ENCODE data around the gene HEATR3.

HEATR3 gene

DNA sequence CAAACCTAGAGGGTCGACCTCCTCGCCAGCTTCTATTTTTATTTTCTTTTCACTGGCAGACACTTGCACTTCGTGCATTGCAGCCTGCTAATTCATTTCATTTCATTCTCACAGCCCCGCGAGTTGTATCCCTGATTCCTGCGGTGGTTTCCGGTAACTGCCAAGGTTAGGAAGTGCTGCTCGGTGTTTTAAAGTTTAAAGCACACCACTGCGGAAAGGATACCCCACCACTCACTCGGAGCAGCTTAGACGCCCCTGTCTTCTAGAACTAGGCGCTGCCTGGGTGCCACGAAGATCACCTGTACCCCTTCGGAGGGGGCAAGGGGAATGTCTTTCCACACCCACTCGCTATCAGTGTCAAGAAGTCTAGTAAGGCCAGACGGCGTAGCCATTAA is 40.2 kb upstream of the HEATR3 start:
- TF ChIP-seq, protein P1, sequence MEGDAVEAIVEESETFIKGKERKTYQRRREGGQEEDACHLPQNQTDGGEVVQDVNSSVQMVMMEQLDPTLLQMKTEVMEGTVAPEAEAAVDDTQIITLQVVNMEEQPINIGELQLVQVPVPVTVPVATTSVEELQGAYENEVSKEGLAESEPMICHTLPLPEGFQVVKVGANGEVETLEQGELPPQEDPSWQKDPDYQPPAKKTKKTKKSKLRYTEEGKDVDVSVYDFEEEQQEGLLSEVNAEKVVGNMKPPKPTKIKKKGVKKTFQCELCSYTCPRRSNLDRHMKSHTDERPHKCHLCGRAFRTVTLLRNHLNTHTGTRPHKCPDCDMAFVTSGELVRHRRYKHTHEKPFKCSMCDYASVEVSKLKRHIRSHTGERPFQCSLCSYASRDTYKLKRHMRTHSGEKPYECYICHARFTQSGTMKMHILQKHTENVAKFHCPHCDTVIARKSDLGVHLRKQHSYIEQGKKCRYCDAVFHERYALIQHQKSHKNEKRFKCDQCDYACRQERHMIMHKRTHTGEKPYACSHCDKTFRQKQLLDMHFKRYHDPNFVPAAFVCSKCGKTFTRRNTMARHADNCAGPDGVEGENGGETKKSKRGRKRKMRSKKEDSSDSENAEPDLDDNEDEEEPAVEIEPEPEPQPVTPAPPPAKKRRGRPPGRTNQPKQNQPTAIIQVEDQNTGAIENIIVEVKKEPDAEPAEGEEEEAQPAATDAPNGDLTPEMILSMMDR (IDR thresholded peaks at IDR 0.05; ENCODE audit: control insufficient read depth, insufficient read depth, low read depth, low read length, missing control alignments), result no peak
- DNase-seq (ENCODE audit: low read depth), result no peak
- H3K4me3 ChIP-seq (ENCODE audit: control insufficient read depth, low read depth, low read length), result peak overlapping the region; percentile 96

DNA sequence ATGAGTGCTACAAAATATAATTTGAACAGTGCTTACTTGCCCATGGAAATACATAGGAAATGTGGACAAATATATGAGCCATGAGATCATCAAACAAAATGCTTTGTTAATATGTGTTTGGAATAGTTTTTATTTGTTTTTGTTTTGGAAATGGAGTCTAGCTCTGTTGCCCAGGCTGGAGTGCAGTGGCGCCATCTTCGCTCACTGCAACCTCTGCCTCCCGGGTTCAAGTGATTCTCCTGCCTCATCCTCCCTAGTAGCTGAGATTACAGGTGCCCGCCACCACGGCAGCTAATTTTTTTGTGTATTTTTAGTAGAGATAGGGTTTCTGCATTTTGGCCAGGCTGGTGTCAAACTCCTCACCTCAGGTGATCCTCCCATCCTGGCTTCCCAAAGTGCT is 37.9 kb upstream of the HEATR3 start:
- TF ChIP-seq, protein P1 (IDR thresholded peaks at IDR 0.05; ENCODE audit: control insufficient read depth, insufficient read depth, low read depth, low read length, missing control alignments), result no peak
- DNase-seq (ENCODE audit: low read depth), result no peak
- no peak overlapping the region for H3K4me3 ChIP-seq (ENCODE audit: control insufficient read depth, low read depth, low read length)

DNA sequence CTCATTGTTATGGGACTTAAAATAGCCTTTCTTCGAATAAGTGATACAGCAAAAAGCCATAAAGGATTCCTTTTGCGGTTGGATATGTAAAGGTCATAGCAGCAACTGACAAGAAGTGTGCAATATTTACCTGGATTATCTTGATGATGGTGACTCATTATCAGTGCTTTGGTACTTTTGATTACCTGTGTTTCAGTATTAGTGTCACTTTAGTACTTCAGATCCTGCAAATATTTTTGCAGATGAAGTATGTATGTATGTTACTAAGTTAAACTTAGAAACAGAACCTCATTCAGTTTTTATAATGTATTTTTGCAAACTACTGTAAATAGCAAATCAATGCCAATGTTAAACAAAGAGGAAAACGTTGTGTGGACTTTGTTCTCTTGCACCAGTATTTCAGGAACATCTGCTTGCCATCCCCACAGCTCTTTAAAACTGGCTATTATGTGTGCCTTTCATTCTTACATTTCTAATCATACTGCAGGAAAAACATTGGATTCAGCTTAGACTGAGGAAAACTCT is 30.2 kb upstream of the HEATR3 start:
- H3K4me3 ChIP-seq (ENCODE audit: control insufficient read depth, low read depth, low read length), result no peak overlapping the region
- DNase-seq (ENCODE audit: low read depth), result no peak
- TF ChIP-seq, protein P1 (IDR thresholded peaks at IDR 0.05; ENCODE audit: control insufficient read depth, insufficient read depth, low read depth, low read length, missing control alignments), result no peak

DNA sequence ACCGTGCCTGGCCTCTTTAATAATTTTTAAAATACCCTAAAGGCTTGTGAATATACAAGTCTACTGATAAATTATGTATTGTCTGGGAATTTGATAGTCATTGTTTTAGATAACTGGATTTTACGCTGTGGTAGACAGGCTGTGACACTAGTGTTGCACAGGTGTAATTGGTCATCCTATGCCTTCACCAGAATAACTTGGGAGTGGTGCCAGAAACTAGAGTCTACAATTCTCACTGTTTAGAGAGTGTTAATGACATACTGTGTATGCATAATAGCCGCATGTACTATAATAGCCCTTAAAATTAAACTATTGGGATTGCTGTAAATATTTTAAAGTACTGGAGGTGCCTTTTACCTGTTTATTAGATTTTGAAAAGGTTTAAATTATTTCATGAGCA is 29.3 kb upstream of the HEATR3 start:
- H3K4me3 ChIP-seq (ENCODE audit: control insufficient read depth, low read depth, low read length), result no peak overlapping the region
- TF ChIP-seq, protein P1 (IDR thresholded peaks at IDR 0.05; ENCODE audit: control insufficient read depth, insufficient read depth, low read depth, low read length, missing control alignments), result no peak
- no peak for DNase-seq (ENCODE audit: low read depth)

DNA sequence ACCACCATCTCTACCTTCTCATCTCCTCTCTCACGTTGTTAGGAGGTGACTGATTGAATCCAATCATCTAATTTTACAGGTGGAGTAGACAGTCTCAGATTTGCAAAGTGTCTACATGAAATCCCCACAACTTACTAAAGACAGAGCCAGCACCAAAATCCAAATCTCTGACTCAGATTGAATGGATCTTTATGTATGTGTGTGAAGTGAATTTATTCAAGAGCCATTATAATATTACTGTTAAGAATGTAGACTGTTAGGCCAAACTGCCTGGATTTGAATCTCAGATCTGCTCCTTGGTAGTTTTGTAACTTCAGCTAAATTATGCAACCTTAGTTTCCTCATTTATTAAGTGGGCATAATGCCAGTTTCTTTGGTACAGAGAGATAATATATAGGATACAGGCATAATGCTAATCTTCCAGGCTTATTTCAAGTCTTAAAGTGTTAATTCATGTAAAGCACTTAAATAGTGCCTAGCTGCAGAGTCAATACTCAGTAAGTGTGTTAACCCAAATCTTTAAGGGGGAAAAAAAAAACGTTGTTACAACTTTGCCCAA is 28.0 kb upstream of the HEATR3 start:
- H3K4me3 ChIP-seq (ENCODE audit: control insufficient read depth, low read depth, low read length), result no peak overlapping the region
- TF ChIP-seq, protein P1 (IDR thresholded peaks at IDR 0.05; ENCODE audit: control insufficient read depth, insufficient read depth, low read depth, low read length, missing control alignments), result no peak
- no peak for DNase-seq (ENCODE audit: low read depth)

DNA sequence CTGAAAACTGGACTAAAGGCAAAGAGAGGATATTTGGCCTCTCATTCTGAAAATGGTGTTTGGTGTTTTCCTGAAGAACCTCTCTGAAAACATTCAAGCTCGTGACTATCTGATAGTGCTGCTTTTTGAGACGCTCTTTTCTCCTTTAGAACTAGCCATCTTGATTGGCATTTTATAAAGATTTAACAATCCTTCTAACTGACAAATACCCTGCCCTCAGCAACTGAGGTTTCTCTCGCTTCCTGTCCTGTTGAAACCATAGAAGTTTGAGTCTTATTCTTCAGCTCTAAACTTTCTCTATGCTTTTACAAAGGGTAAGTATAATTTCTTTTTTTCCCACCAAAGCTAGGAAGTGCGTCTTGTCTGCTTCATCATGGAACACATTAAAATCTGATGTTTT is 27.5 kb upstream of the HEATR3 start:
- TF ChIP-seq, protein P1 (IDR thresholded peaks at IDR 0.05; ENCODE audit: control insufficient read depth, insufficient read depth, low read depth, low read length, missing control alignments), result no peak
- H3K4me3 ChIP-seq (ENCODE audit: control insufficient read depth, low read depth, low read length), result no peak overlapping the region
- no peak for DNase-seq (ENCODE audit: low read depth)
